ENCODE measurements around the gene CLMP. TPM values are rescaled to one million over a fixed set of nuclear protein-coding genes. Genes with fewer than 3 reads are reported as not detected.

The CLMP gene
- total RNA-seq, 1 donor from 2014 or later: 3.4 TPM

Other genes starting within 250 kb of the CLMP start
- gene BSX, start 213.4 kb downstream of the CLMP start, total RNA-seq: not detected
- 1,405 TPM for gene HSPA8, start 133.1 kb downstream of the CLMP start, total RNA-seq
- gene GRAMD1B, start 235.0 kb upstream of the CLMP start, total RNA-seq: 31.8 TPM